MM.1S (cell line): ENCODE results near the gene SH3RF3.

Source experiments
- DNase-seq: peaks from one replicate; pipeline ENCODE4 v3.0.0-alpha.2; 2015
- H2AFZ ChIP-seq: fragments of 300-600 bp; sonication (generic); 2 replicates; pipeline ENCODE4 v1.6.0; 2016; ENCODE audit warnings: antibody characterized with exemption, low read length
- H3F3A ChIP-seq: fragments of 300-600 bp; sonication (generic); 2 replicates; pipeline ENCODE4 v1.6.1; 2016; ENCODE audit warnings: mild to moderate bottlenecking, antibody characterized with exemption, low read length, moderate library complexity, mixed read lengths; ENCODE audit not compliant: insufficient read depth
- H3K27ac ChIP-seq: fragments of 300-600 bp; sonication (generic); 2 replicates; pipeline ENCODE4 v1.5.1; 2016; ENCODE audit warnings: mild to moderate bottlenecking, low read length
- H3K27me3 ChIP-seq: fragments of 300-600 bp; sonication (generic); replicated peaks from 2 replicates; pipeline ENCODE4 v1.6.0; 2016; ENCODE audit warnings: low read length; ENCODE audit not compliant: insufficient read depth
- H3K36me3 ChIP-seq: fragments of 300-600 bp; sonication (generic); replicated peaks from 2 replicates; pipeline ENCODE4 v1.6.1; 2016; ENCODE audit warnings: mild to moderate bottlenecking, low read length, mixed read lengths; ENCODE audit not compliant: insufficient read depth
- H3K4me1 ChIP-seq: fragments of 300-600 bp; sonication (generic); 2 replicates; pipeline ENCODE4 v1.6.1; 2016; ENCODE audit warnings: low read length, mixed read lengths
- H3K4me2 ChIP-seq: fragments of 300-600 bp; sonication (generic); 2 replicates; pipeline ENCODE4 v1.6.0; 2016; ENCODE audit warnings: low read depth, low read length
- H3K4me3 ChIP-seq: fragments of 300-600 bp; sonication (generic); 2 replicates; pipeline ENCODE4 v1.5.1; 2016; ENCODE audit warnings: low read length, mixed read lengths
- H3K79me2 ChIP-seq: fragments of 300-600 bp; sonication (generic); 2 replicates; pipeline ENCODE4 v1.6.1; 2016; ENCODE audit warnings: mixed run types, low read length, mixed read lengths
- H3K9ac ChIP-seq: fragments of 300-600 bp; sonication (generic); 2 replicates; pipeline ENCODE4 v1.6.1; 2016; ENCODE audit warnings: low read length, mixed read lengths
- H3K9me2 ChIP-seq: fragments of 300-600 bp; sonication (generic); replicated peaks from 2 replicates; pipeline ENCODE4 v1.6.1; 2016; ENCODE audit warnings: mild to moderate bottlenecking, low read length, mixed read lengths; ENCODE audit not compliant: insufficient read depth
- H3K9me3 ChIP-seq: fragments of 300-600 bp; sonication (generic); replicated peaks from 2 replicates; pipeline ENCODE4 v1.6.1; 2016; ENCODE audit warnings: mild to moderate bottlenecking, low read length, mixed read lengths; ENCODE audit not compliant: insufficient read depth
- H4K20me1 ChIP-seq: fragments of 300-600 bp; sonication (generic); 2 replicates; pipeline ENCODE4 v1.6.1; 2016; ENCODE audit warnings: mild to moderate bottlenecking, low read length, moderate library complexity, mixed read lengths; ENCODE audit not compliant: insufficient read depth
- EZH2 ChIP-seq: fragments of 300-600 bp; sonication (generic); optimal IDR thresholded peaks from 2 replicates; pipeline ENCODE3; 2017; ENCODE audit warnings: low read depth, mild to moderate bottlenecking, antibody characterized with exemption, low read length, mixed read lengths
- EZH2phosphoT487 ChIP-seq: fragments of 300-600 bp; sonication (generic); IDR thresholded peaks from 2 replicates; pipeline ENCODE4 v1.6.1; 2018; ENCODE audit warnings: antibody characterized with exemption, low read length
- TF ChIP-seq, protein P1 (sequence below): fragments of 300-600 bp; sonication (generic); IDR thresholded peaks from 2 replicates; pipeline ENCODE4 v1.5.1; 2016; ENCODE audit warnings: antibody characterized with exemption, low read length, mixed read lengths

Gene SH3RF3

DNA sequence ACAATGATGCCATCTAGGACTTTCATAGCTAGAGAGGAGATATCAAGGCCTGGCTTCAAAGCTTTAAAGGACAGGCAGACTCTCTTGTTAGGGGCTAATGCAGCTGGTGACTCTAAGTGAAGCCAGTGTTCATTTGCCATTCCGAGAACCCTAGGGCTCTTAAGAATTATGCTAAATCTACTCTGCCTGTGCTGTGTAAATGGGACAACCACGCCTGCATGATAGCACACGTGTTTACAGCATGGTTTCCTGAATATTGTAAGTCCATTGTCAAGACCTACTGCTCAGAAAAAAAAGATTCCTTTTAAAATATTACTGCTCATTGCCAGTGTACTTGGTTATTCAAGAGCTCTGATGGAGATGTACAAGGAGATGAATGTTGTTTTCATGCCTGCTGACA, 296.4 kb downstream of the SH3RF3 start:
- Histone ChIP-seq H3K4me1 (no peaks in the 10 kb centered on the region), H3K9me3 (no peaks in the 10 kb centered on the region), H3K36me3 (no peaks in the 10 kb centered on the region), H3K9me2 (no peaks in the 10 kb centered on the region), H3K27me3 (no peaks in the 10 kb centered on the region), H3F3A (no peaks in the 10 kb centered on the region), H3K9ac (no peak overlapping the region), H3K4me2 (no peak overlapping the region), H4K20me1 (no peaks in the 10 kb centered on the region), H3K27ac (no peak overlapping the region), H2AFZ (no peak overlapping the region), H3K4me3 (no peak overlapping the region), H3K79me2 (no peaks in the 10 kb centered on the region)
- no peak for TF ChIP-seq EZH2
- TF ChIP-seq, protein P1, sequence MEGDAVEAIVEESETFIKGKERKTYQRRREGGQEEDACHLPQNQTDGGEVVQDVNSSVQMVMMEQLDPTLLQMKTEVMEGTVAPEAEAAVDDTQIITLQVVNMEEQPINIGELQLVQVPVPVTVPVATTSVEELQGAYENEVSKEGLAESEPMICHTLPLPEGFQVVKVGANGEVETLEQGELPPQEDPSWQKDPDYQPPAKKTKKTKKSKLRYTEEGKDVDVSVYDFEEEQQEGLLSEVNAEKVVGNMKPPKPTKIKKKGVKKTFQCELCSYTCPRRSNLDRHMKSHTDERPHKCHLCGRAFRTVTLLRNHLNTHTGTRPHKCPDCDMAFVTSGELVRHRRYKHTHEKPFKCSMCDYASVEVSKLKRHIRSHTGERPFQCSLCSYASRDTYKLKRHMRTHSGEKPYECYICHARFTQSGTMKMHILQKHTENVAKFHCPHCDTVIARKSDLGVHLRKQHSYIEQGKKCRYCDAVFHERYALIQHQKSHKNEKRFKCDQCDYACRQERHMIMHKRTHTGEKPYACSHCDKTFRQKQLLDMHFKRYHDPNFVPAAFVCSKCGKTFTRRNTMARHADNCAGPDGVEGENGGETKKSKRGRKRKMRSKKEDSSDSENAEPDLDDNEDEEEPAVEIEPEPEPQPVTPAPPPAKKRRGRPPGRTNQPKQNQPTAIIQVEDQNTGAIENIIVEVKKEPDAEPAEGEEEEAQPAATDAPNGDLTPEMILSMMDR: no peak
- no peak for TF ChIP-seq EZH2phosphoT487
- no peak for DNase-seq

DNA sequence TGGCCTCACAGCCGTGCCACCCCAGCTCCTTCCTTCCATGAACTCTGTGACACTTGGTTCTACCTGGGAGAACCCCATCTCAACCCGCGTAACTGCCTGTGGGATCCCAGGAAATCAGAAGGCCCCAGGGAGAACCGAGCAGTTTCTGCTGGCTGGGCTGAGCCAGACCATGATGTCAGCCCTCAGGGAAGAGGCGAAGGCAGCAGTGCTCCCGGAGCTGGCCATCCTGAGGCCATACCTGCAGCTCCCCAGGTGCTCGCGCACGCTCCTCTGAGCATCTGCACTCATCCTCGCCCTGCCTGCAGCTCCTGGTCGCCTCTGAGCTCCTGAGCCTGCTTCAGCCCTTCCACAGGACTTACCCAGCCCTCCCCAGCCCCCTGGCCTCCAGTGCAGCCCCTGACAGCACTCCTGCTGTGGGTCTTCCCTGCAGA, 298.7 kb downstream of the SH3RF3 start:
- Histone ChIP-seq H3K9me2 (no peaks in the 10 kb centered on the region), H4K20me1 (no peaks in the 10 kb centered on the region), H3K9ac (no peak overlapping the region), H3K79me2 (no peaks in the 10 kb centered on the region), H3K36me3 (no peaks in the 10 kb centered on the region), H3K27me3 (no peaks in the 10 kb centered on the region), H2AFZ (no peak overlapping the region), H3K27ac (no peak overlapping the region), H3K4me2 (no peak overlapping the region), H3K9me3 (no peaks in the 10 kb centered on the region), H3F3A (no peaks in the 10 kb centered on the region), H3K4me1 (no peaks in the 10 kb centered on the region), H3K4me3 (no peak overlapping the region)
- DNase-seq: no peak
- TF ChIP-seq EZH2phosphoT487: no peak
- TF ChIP-seq, protein P1: no peak
- no peak for TF ChIP-seq EZH2

DNA sequence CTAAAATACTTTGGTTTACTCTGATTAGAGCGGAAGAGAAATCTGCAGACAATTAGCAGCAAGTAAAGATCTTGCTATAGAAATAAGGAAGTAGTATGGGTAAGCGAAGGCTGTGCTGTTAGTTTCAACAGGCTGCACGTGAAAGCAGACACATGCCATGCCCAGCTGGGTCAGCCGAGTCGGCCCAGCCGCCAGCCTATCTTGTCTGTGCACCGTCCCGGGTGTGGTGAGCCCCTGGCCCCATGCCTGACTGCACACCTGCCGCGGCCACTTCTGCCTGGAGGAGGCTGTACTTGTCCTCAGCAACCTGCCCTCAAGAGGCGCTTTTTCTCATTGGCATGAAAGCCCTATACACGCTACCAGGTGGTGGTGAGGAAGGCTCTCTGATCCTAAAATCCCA, 299.3 kb downstream of the SH3RF3 start:
- H3K9me2 ChIP-seq: no peaks in the 10 kb centered on the region
- no peaks in the 10 kb centered on the region for H3K4me1 ChIP-seq
- no peaks in the 10 kb centered on the region for H3K27me3 ChIP-seq
- H3K4me2 ChIP-seq: no peak overlapping the region
- no peaks in the 10 kb centered on the region for H4K20me1 ChIP-seq
- H3K79me2 ChIP-seq: no peaks in the 10 kb centered on the region
- no peak overlapping the region for H3K27ac ChIP-seq
- no peak overlapping the region for H3K9ac ChIP-seq
- H3K4me3 ChIP-seq: no peak overlapping the region
- no peaks in the 10 kb centered on the region for H3K36me3 ChIP-seq
- H2AFZ ChIP-seq: no peak overlapping the region
- no peak for DNase-seq
- TF ChIP-seq EZH2 (no peak), EZH2phosphoT487 (no peak)
- TF ChIP-seq, protein P1: no peak
- H3F3A ChIP-seq: no peaks in the 10 kb centered on the region
- no peaks in the 10 kb centered on the region for H3K9me3 ChIP-seq
